HG03025 (cell line): ENCODE measurements around the gene EHMT1.

ENCODE experiments used
- ATAC-seq: cut with Tn5 transposase; IDR thresholded peaks from one replicate; pipeline ENCODE4 v1.9.1; 2021; ENCODE audit warnings: mild to moderate bottlenecking, moderate library complexity; ENCODE audit not compliant: unreplicated experiment, low FRiP score

The EHMT1 gene

DNA sequence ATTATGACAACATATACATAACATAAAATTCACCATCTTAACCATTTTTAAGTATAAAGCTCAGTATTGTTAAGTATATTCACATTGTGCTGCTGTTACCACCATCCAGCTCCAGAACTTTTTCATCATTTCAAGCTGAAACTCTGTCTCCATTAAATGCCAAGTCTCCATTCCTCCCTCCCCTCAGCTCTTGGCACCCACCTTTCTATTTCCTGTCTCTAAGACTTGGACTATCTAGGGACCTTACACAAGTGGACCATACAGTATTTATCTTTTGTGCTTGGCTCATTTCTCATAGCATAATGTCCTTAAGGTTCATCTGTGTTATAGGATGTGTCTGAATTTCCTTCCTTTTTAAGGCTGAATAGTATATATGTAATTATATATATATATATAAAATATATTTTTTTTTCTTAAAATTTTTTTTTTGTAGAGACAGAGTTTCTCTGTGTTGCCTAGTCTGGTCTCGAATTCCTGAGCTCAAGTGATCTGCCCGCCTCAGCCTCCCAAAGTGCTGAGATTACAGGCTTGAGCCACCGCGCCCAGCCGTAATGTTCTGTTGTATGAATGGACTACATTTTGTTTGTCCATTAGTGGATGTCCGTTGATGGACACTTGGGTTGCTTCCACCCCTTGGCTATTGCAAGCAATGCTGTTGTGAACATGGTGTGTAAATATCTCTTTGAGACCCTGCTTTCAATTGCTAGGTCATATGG, 72.3 kb downstream of the EHMT1 start:
- no peak for ATAC-seq

DNA sequence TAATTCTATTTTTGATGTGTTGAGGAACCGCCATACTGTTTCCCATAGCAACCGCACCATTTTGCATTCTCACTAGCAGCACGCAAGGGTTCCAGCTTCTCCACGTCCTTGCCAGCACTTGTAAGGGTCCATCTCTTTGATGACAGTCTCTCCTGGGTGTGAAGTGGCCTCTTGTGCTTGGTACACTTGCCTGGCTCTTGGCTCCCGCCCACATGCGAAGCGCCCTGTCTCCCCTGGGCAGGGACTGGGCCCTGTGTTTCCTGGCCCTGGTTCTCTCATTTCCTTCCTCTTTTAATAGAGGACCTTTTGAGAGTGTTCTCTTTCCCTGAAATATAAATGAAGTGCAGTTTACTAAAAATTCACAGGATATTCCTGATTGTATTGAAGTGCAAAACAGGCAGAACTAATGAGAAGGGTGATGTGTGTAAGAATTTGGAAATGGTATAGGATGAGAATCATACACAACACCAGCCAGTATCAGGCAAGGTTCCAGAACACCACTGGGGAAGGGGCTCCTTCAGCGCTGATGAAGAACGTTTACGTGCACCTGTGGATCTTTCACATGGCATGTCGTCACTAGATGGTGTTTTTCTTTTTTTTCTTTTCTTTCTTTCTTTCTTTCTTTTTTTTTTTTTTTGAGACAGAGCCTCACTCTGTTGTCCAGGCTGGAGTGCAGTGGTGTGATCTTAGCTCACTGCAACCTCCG, 73.0 kb downstream of the EHMT1 start:
- no peak for ATAC-seq

GRCh38 chr9:137694236-137694959, 75.6 kb downstream of the EHMT1 start:
- ATAC-seq: no peak

GRCh38 chr9:137694962-137695875, 76.4 kb downstream of the EHMT1 start:
- ATAC-seq: no peak

DNA sequence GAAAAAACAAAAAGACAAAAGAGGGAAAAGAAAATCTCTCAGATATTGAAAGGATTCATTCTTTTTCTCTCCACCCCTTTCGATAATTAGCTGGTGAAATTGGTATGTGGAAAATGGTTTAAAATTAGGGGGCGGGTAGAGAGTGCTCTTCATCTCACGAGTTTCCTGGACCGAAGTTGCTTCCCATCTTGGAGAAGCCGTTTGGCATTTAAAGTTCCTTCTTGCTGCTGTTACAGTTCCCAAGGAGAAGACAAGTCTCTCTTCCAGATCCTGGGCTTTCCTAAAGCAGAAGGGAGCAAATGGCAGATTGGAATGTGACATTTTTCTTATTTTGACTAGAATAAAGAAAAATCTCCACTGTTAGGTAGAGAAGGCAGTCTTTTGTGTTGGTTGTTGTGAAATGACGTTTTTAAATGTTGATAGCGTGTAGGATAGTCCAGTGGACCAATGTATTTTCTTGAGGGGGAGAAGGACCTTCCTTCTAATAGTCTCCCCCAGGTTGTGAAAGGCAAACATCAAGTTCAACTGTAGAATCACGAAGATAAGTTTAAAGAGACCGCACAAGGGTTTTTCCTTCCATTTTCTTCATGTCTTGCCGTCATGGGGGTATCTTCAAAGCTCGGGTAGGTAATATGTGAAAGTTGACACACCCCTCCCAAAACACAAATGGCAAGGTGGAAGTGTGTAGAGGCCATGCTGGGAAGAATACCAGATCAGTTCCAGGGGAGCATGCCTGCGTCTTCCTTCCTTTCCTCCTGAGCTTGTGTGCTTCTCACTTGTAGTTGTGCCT, 77.5 kb downstream of the EHMT1 start:
- ATAC-seq: no peak

DNA sequence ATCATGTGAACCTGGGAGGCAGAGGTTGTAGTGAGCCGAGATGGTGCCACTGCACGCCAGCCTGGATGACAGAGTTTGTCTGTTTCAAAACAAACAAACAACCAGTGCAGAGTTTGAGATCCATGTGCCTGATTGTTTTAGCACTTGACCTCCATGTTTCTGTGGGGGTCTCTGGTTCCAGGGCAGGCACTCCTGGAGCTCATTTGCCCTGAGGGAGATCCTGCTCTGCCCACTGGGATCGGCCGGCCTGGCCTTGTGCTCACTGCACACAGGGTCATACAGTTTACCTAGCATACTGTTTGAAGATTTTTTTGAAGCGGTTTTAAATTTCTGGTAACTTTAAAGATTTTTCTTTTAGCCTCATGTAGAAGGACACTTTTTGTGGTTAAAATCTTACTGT, 78.4 kb downstream of the EHMT1 start:
- no peak for ATAC-seq

- ATAC-seq: no peak
These were observed 79.0 kb downstream of the EHMT1 start for GRCh38 chr9:137697832-137698231.

DNA sequence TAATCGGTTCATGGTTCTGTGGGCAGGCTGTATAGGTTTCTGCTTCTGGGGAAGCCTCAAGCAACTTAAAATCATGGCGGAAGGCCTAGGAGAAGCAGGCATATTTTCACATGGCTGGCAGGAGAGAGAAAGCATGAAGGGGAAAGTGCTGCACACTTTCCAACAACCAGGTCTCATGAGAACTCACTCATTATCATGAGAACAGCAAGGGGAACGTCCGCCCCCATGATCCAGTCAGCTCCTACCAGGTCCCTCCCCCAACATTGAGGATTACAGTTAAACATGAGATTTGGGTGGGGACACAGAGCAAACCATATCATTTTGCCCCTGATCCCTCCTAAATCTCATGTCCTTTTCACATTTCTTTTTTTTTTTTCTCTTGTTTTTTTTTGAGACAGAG, 82.1 kb downstream of the EHMT1 start:
- no peak for ATAC-seq

- ATAC-seq: no peak
These were observed 84.0 kb downstream of the EHMT1 start for GRCh38 chr9:137702615-137703379.

DNA sequence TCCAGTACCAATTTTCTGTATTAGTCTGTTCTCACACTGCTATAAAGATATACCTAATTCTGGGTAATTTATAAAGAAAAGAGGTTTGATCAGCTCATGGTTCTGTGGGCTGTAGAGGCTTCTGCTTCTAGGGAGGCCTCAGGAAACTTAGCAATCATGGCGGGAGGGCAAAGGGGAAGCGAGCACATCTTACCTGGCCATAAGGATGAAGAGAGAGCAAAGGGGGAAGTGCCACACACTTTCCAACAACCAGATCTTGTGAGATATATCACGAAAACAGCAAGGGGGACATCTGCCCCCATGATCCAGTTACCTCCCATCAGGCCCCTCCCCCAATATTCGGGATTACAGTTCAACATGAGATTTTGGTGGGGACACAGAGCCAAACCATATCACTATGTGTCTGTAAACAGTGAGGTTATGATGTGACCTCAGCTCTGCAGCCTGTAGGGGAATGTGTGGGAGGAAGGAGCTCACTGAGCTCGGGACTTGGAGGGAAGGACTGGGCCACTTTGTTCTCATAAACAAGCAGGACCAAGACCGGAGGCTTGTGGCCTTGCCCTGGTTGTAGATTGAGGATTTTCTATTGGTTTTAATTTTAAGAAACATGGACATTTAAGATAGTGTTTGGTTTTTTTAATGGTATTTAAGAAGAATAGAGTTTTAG, 85.2 kb downstream of the EHMT1 start:
- ATAC-seq: no peak

DNA sequence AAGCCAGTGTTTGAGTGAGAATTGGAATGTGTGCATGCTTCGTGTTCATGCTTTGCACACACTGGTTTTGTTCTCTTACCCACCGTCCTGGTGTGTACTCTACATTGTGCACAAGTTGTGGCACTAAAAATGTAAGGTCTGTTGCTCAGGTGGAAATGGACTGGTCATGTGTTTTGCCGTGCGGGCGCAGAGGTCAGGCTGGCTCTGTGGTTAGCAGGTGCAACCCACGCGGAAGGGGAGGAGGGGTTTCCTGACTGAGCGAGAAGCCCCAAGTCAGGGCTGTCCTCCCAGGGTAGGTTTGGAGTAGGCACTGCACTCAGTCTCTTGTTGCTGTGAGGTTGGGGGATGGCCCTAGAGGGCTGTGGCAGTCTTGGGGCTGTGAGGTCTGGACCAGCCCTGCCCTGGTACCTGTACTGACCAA, 86.6 kb downstream of the EHMT1 start:
- ATAC-seq: peak; percentile 51

GRCh38 chr9:137705906-137706305, 87.1 kb downstream of the EHMT1 start:
- ATAC-seq: no peak

DNA sequence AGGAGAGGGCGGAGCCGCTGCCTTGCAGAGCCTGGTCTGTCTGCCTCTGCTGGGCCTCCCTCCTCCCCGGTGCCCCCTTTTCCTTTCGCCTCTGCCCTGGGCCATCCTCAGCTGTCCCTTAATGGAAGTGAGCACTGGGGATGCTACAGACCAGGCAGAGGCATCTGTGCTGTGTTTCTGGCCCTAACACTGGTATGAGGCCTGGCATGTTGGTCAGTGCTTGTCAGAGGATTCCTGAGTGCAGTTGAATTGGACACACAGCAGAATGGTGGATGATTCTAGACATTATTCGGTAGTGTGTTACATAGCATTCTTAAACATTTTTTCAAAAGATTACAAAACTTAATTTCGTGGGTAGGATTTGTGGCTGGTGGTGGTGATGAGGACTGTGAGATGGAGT, 88.6 kb downstream of the EHMT1 start:
- no peak for ATAC-seq

DNA sequence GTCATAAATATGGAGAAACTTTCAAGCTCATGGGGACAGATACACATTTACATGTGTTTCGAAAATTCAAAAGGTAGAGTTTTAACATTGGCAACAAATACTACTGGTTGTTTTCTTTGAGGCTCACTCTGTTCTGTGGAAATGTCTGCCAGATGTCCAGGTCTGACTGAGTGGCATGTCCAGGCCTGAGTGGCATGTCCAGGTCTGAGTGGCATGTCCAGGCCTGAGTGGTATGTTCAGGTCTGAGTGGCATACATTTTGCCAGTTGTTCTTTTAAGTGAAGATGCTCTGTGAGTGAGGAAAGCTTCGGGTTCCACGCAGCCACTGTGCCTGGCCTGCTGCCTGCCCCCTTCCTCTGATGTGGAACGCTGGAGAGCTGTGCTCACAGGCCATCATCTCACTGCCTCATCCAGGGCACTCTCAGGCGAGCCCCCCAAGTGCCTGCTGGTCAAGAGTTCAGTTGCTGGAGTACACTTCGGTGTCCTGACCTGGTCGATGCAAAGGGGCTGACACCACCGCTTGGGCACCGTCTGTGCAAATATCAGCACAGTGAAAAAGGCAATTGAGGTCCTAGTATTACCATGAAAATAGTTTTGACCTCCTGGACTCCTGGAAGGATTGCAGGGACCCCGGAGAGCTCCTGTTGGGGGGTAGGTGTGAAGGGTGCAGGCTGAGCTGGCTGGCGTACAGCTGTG, 89.9 kb downstream of the EHMT1 start:
- no peak for ATAC-seq

DNA sequence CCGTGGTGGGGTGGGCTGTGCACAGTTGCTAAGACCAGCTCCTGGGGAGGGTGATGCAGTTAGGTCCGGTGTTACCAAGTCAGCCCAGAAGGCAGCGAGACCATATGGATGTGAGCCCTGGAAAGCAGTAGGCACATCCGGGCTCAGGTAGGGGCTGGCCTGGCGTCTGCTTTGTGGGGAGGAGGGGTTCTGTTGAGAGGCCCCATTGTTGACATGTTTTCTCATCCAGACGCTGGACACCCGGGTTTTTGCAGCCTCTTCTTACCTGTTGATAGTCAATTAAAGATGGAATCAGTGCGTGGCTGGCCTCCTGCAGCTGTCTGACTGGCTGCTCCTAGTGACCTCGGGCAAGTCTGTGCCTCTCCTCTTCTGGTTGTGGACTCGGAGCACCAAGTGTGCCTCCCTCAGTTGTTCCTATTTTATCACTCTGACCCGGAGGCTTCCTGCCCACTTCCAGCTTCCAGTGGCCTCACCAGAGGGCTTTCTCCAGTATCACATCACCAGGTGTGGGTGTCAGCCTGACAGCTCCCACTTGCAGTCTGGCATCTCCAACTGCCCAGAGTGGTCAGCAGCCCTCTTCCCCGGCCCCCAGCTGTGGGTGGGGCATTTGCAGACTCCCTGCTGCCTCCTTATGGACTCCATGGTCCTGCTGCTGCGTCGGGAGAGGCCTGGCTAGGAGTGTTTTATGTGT, 90.8 kb downstream of the EHMT1 start:
- ATAC-seq: no peak

DNA sequence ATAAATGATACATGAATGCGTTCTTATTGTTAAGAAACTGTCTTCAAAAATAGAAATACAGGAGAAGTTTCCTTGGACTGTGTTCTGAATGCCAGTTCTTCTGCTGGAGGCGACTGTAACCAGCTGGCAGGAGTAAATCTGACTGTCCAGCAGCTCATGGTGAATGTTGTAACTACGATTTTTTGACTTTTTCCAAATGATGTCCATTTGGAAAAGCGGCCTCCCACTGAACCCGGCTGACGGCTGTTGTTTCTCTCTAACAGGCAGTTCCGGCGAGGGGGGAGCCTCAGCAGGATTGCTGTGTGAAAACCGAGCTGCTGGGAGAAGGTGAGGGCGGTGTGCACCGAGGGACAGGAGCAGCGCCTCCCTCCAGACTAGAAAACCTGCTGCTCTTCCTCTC, 91.9 kb downstream of the EHMT1 start:
- no peak for ATAC-seq

DNA sequence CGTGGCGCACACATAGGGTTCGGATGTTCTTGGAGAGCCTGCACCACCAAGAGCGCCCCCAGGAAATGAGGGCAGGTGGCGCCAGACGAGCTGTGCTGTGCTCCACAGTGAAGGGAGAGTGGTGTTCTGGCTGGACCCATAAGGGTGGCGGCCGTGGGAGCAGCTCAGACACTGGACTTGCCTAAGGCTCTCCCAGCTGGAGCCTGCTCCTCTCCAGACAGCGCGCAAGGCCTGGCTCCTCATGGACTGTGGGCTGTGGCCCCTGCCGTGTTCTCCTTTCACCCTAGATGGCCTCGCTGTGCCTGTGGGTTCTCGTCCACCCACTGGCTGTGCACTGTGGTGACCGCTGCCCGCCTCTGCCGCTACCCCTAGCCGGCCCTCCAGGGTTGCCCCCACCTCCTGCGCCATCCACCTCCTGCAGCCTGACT, 92.9 kb downstream of the EHMT1 start:
- no peak for ATAC-seq
